ENCODE measurements around the gene RTN1. TPM values are rescaled to one million over a fixed set of nuclear protein-coding genes. Genes with fewer than 3 reads are reported as not detected.

Gene RTN1
- total RNA-seq, 4 donors from 2014 or later = 2.9 to 13.6 (median 9.2) TPM

DNA sequence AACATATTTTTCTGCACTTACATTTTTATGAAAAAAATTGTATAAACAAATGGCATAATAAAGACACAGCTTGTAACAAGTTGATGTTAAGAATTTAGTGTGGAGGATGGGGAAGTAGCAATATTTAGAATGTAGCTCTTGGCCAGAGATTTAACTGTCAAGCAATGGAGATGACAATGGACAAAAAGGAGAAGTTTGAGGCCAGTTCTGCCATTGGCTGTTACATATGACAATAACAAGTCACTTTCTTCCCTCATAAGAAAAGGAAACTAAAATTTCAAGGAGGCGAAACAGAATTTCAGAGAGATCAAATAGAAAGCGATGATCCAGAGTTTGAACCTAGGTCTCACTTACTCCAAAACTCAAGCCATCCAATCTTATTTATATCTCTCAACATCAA is 171.1 kb downstream of the RTN1 start:
- TF ChIP-seq EP300 (IDR thresholded peaks at IDR 0.05) (no peak), POLR2A (IDR thresholded peaks at IDR 0.05; ENCODE audit: low read depth) (no peak), POLR2AphosphoS5 (IDR thresholded peaks at IDR 0.05) (no peak)
- TF ChIP-seq, protein P1, sequence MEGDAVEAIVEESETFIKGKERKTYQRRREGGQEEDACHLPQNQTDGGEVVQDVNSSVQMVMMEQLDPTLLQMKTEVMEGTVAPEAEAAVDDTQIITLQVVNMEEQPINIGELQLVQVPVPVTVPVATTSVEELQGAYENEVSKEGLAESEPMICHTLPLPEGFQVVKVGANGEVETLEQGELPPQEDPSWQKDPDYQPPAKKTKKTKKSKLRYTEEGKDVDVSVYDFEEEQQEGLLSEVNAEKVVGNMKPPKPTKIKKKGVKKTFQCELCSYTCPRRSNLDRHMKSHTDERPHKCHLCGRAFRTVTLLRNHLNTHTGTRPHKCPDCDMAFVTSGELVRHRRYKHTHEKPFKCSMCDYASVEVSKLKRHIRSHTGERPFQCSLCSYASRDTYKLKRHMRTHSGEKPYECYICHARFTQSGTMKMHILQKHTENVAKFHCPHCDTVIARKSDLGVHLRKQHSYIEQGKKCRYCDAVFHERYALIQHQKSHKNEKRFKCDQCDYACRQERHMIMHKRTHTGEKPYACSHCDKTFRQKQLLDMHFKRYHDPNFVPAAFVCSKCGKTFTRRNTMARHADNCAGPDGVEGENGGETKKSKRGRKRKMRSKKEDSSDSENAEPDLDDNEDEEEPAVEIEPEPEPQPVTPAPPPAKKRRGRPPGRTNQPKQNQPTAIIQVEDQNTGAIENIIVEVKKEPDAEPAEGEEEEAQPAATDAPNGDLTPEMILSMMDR (IDR thresholded peaks at IDR 0.05) = no peak
- Histone ChIP-seq H3K36me3 (no peaks in the 10 kb centered on the region), H3K27me3 (no peaks in the 10 kb centered on the region), H3K27ac (replicated peaks in 1 of 4) (no peak overlapping the region), H3K4me3 (no peak overlapping the region), H3K9me3 (peaks cover 0 to 6% (median 3%) of the 10 kb centered on the region in 4 donors), H3K4me1 (no peaks in the 10 kb centered on the region)
- 78% methylated on average over 2 of the region's 2 CpGs for WGBS
- intact Hi-C loops (cut with DNase I) = no loop called here
- no peak for DNase-seq (ENCODE audit: extremely low spot score)

DNA sequence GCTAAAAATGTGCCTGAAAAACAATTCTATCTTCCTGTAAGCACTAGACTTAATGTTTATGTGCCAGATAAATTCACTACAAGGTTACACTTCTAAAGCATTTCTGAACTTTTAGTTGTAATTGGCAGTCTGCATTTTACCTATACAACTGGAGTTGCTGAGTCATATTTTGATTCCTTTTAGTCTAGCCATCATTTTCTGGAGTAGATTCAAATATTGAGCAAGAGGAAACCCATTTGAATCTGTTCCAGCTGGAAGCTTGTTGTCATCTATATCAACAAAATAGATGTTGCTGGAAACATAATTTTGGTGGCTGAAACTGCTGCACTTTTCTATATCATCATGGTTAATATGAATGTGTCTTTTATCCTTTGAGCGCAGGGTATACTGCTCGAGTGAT is 171.8 kb downstream of the RTN1 start:
- TF ChIP-seq, protein P1 (IDR thresholded peaks at IDR 0.05) = no peak
- no peak for TF ChIP-seq POLR2A (IDR thresholded peaks at IDR 0.05; ENCODE audit: low read depth)
- TF ChIP-seq EP300 (IDR thresholded peaks at IDR 0.05) = no peak
- TF ChIP-seq POLR2AphosphoS5 (IDR thresholded peaks at IDR 0.05) = no peak
- no peak for DNase-seq (ENCODE audit: extremely low spot score)
- intact Hi-C loops (cut with DNase I) = no loop called here
- WGBS = 89% methylated on average over 2 of the region's 2 CpGs
- no peak overlapping the region for H3K4me3 ChIP-seq
- no peaks in the 10 kb centered on the region for H3K27me3 ChIP-seq
- H3K27ac ChIP-seq (replicated peaks in 1 of 4) = no peak overlapping the region
- H3K9me3 ChIP-seq = peaks cover 0 to 6% (median 3%) of the 10 kb centered on the region in 4 donors
- no peaks in the 10 kb centered on the region for H3K36me3 ChIP-seq
- H3K4me1 ChIP-seq = no peaks in the 10 kb centered on the region

DNA sequence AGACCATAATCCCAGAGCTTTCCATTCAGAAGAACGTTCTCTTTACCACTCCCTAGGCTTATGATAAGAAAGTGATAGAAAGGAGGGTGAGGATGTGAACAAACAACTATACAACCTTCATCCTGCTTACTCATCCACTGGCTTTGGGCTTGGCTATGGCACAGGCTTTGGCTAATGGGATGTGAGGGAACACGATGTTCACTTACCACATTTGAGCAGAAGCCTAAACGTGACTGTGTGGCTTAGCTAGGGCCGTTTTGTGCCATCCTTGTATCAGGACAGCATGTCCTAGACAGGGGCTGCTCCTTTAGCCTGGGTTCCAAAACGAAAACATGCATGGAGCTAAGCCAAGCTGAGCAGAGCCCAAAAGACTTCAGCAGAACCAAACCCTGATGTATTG is 175.4 kb downstream of the RTN1 start:
- Histone ChIP-seq H3K27ac (replicated peaks in 1 of 4) (no peak overlapping the region), H3K9me3 (peaks cover 0 to 4% (median 0%) of the 10 kb centered on the region in 4 donors), H3K36me3 (no peaks in the 10 kb centered on the region), H3K27me3 (no peaks in the 10 kb centered on the region), H3K4me1 (no peaks in the 10 kb centered on the region), H3K4me3 (no peak overlapping the region)
- 72% methylated on average over 5 of the region's 5 CpGs for WGBS
- TF ChIP-seq EP300 (IDR thresholded peaks at IDR 0.05) (no peak), POLR2AphosphoS5 (IDR thresholded peaks at IDR 0.05) (no peak), POLR2A (IDR thresholded peaks at IDR 0.05; ENCODE audit: low read depth) (no peak)
- TF ChIP-seq, protein P1 (IDR thresholded peaks at IDR 0.05) = no peak
- no peak for DNase-seq (ENCODE audit: extremely low spot score)
- intact Hi-C loops (cut with DNase I) = no loop called here

DNA sequence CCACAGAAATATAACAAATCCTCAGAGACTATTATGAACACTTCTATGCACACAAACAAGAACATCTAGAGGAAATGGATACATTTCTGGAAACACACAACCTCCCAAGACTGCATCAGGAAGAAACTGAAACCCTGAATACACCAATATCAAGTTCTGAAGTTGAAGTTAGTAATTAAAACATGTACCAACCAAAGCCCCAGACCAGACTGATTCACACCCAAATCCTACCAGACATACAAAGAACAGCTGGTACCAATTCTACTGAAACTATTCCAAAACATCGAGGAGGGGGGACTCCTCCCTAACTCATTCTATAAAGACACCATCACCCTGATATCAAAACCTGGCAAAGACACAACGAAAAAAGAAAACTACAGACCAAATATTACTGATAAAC is 179.3 kb downstream of the RTN1 start:
- Histone ChIP-seq H3K4me3 (no peak overlapping the region), H3K27ac (replicated peaks in 1 of 4) (no peak overlapping the region), H3K4me1 (no peaks in the 10 kb centered on the region), H3K27me3 (no peaks in the 10 kb centered on the region), H3K9me3 (peaks cover 0 to 4% (median 0%) of the 10 kb centered on the region in 4 donors), H3K36me3 (no peaks in the 10 kb centered on the region)
- 74% methylated on average over 2 of the region's 2 CpGs for WGBS
- DNase-seq (ENCODE audit: extremely low spot score) = no peak
- intact Hi-C loops (cut with DNase I) = no loop called here
- TF ChIP-seq POLR2AphosphoS5 (IDR thresholded peaks at IDR 0.05) (no peak), EP300 (IDR thresholded peaks at IDR 0.05) (no peak), POLR2A (IDR thresholded peaks at IDR 0.05; ENCODE audit: low read depth) (no peak)
- TF ChIP-seq, protein P1 (IDR thresholded peaks at IDR 0.05) = no peak

DNA sequence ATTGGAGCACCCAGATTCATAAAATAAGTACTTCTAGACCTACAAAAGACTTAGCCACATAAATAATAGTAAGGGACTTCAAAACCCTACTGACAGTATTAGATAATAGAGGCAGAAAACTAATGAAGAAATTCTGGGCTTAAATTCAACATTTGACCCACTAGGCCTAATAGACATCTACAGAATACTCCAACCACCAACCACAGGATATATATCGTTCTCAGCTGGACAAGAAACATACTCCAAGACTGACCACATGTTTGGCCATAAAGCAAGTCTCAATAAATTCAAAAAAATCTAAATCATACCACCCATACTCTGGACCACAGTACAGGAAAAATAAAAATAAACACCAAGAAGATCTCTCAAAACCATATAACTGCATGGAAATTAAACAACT is 180.2 kb downstream of the RTN1 start:
- H3K27ac ChIP-seq (replicated peaks in 1 of 4) = no peak overlapping the region
- peaks cover 0 to 4% (median 0%) of the 10 kb centered on the region in 4 donors for H3K9me3 ChIP-seq
- H3K27me3 ChIP-seq = no peaks in the 10 kb centered on the region
- 81% methylated on average over 1 of the region's 1 CpG for WGBS
- intact Hi-C loops (cut with DNase I) = no loop called here
- H3K36me3 ChIP-seq = no peaks in the 10 kb centered on the region
- no peak for TF ChIP-seq EP300 (IDR thresholded peaks at IDR 0.05)
- no peak for TF ChIP-seq POLR2A (IDR thresholded peaks at IDR 0.05; ENCODE audit: low read depth)
- TF ChIP-seq, protein P1 (IDR thresholded peaks at IDR 0.05) = no peak
- TF ChIP-seq POLR2AphosphoS5 (IDR thresholded peaks at IDR 0.05) = no peak
- H3K4me1 ChIP-seq = no peaks in the 10 kb centered on the region
- DNase-seq (ENCODE audit: extremely low spot score) = no peak
- no peak overlapping the region for H3K4me3 ChIP-seq
